ENCODE measurements around the gene PPM1D. TPM values are rescaled to one million over a fixed set of nuclear protein-coding genes. Genes with fewer than 3 reads are reported as not detected.
A peak's percentile ranks its signal among the peaks of the same experiment; 100 is the strongest.

Gene PPM1D
- total RNA-seq, 1 donor from 2014 or later, result 21.2 TPM

GRCh38 chr17:60704170-60704569, 104.2 kb downstream of the PPM1D start:
- Mint-ChIP-seq H3K9me3 (ENCODE audit: low read depth) (no peaks in the 10 kb centered on the region), H3K4me1 (ENCODE audit: low read depth) (peaks cover 4% of the 10 kb centered on the region), H3K27ac (peak overlapping the region; percentile 31), H3K4me3 (ENCODE audit: low read depth) (no peak overlapping the region), H3K36me3 (ENCODE audit: insufficient read depth) (peaks cover 14% of the 10 kb centered on the region), H3K27me3 (no peaks in the 10 kb centered on the region)
- no peak for DNase-seq (ENCODE audit: low spot score, unreplicated experiment)
- no peak for TF ChIP-seq CTCF (IDR thresholded peaks at IDR 0.05; ENCODE audit: unreplicated experiment)

- Mint-ChIP-seq H3K27ac (no peak overlapping the region), H3K4me3 (ENCODE audit: low read depth) (no peak overlapping the region), H3K27me3 (no peaks in the 10 kb centered on the region), H3K9me3 (ENCODE audit: low read depth) (no peaks in the 10 kb centered on the region), H3K4me1 (ENCODE audit: low read depth) (no peaks in the 10 kb centered on the region), H3K36me3 (ENCODE audit: insufficient read depth) (peaks cover 11% of the 10 kb centered on the region)
- no peak for TF ChIP-seq CTCF (IDR thresholded peaks at IDR 0.05; ENCODE audit: unreplicated experiment)
- no peak for DNase-seq (ENCODE audit: low spot score, unreplicated experiment)
Measured at GRCh38 chr17:60712675-60713074, 112.7 kb downstream of the PPM1D start.

- TF ChIP-seq CTCF (IDR thresholded peaks at IDR 0.05; ENCODE audit: unreplicated experiment), result no peak
- H3K4me1 Mint-ChIP-seq (ENCODE audit: low read depth), result no peaks in the 10 kb centered on the region
- H3K9me3 Mint-ChIP-seq (ENCODE audit: low read depth), result no peaks in the 10 kb centered on the region
- H3K4me3 Mint-ChIP-seq (ENCODE audit: low read depth), result no peak overlapping the region
- H3K27me3 Mint-ChIP-seq, result no peaks in the 10 kb centered on the region
- DNase-seq (ENCODE audit: low spot score, unreplicated experiment), result no peak
- peaks cover 11% of the 10 kb centered on the region for H3K36me3 Mint-ChIP-seq (ENCODE audit: insufficient read depth)
- no peak overlapping the region for H3K27ac Mint-ChIP-seq
Measured at GRCh38 chr17:60713608-60714007, 113.6 kb downstream of the PPM1D start.

Other genes with a start within 250 kb of the PPM1D start
- 42.7 and 42.8 TPM in 2 replicates for gene USP32, start 208.1 kb upstream of the PPM1D start, total RNA-seq
- gene CHCT1, start 177.7 kb upstream of the PPM1D start, total RNA-seq, result not detected in 2 replicates
- 54.3 and 61.3 TPM in 2 replicates for gene APPBP2, start 74.0 kb upstream of the PPM1D start, total RNA-seq
- 36.1 and 36.6 TPM in 2 replicates for gene BCAS3, start 77.7 kb downstream of the PPM1D start, total RNA-seq

Data from progenitor cell of endocrine pancreas (in vitro differentiated cells).